ENCODE results near the gene PTGES3. TPM values are rescaled to one million over a fixed set of nuclear protein-coding genes. Genes with fewer than 3 reads are reported as not detected.

PTGES3 gene
- total and polyA plus RNA-seq, 5 donors from 2014 or later = 128 to 321 (median 301) TPM

- peak overlapping the region; percentile 95 for H3K27ac ChIP-seq (ENCODE audit: insufficient read depth, low read length, poor library complexity, severe bottlenecking)
- peak overlapping the region; percentile 83 to 98 (median 96) for H3K4me3 Mint-ChIP-seq
- peaks cover 56% of the 10 kb centered on the region for H3K4me1 ChIP-seq (ENCODE audit: control insufficient read depth, insufficient read depth, low read length, poor library complexity, severe bottlenecking)
- peaks cover 19% of the 10 kb centered on the region for H3K36me3 Mint-ChIP-seq
- H3K4me3 ChIP-seq (ENCODE audit: low read depth, low read length) = peak overlapping the region; percentile 94
- H3K27ac Mint-ChIP-seq = peak overlapping the region; percentile 90 to 97 (median 93)
- DNase-seq = peak; percentile 63 to 90 (median 74)
- no peaks in the 10 kb centered on the region for H3K27me3 Mint-ChIP-seq
- no peaks in the 10 kb centered on the region for H3K27me3 ChIP-seq (ENCODE audit: control insufficient read depth, insufficient read depth, low read length)
- H3K4me1 Mint-ChIP-seq = peaks cover 4 to 70% (median 49%) of the 10 kb centered on the region in 4 donors
- ATAC-seq (ENCODE audit: low read depth in 2 of 2) = peak; percentile 70 to 72
- H3K36me3 ChIP-seq (ENCODE audit: control insufficient read depth, insufficient read depth, low read length) = peaks cover 35% of the 10 kb centered on the region
- H3K9me3 ChIP-seq (ENCODE audit: control insufficient read depth in 2 of 2, low read length in 2 of 2) = no peaks in the 10 kb centered on the region
- no peaks in the 10 kb centered on the region for H3K9me3 Mint-ChIP-seq
These were observed 52.0 kb downstream of the PTGES3 start for GRCh38 chr12:56635806-56636674.

- Histone ChIP-seq H3K36me3 (ENCODE audit: control insufficient read depth, insufficient read depth, low read length) (peaks cover 26% of the 10 kb centered on the region), H3K27ac (ENCODE audit: insufficient read depth, low read length, poor library complexity, severe bottlenecking) (peak overlapping the region; percentile 95), H3K27me3 (ENCODE audit: control insufficient read depth, insufficient read depth, low read length) (no peaks in the 10 kb centered on the region), H3K4me1 (ENCODE audit: control insufficient read depth, insufficient read depth, low read length, poor library complexity, severe bottlenecking) (peaks cover 64% of the 10 kb centered on the region), H3K4me3 (ENCODE audit: low read depth, low read length) (peak overlapping the region; percentile 94), H3K9me3 (ENCODE audit: control insufficient read depth in 2 of 2, low read length in 2 of 2) (no peaks in the 10 kb centered on the region)
- H3K4me3 Mint-ChIP-seq = peak overlapping the region; percentile 83 to 99 (median 96)
- H3K36me3 Mint-ChIP-seq = peaks cover 19% of the 10 kb centered on the region
- peaks cover 4 to 76% (median 57%) of the 10 kb centered on the region in 4 donors for H3K4me1 Mint-ChIP-seq
- DNase-seq = peak; percentile 59 to 79 (median 65)
- peaks cover 0 to 1% (median 0%) of the 10 kb centered on the region in 7 donors for H3K9me3 Mint-ChIP-seq
- peak; percentile 31 to 39 for ATAC-seq (ENCODE audit: low read depth in 2 of 2)
- H3K27ac Mint-ChIP-seq = peak overlapping the region; percentile 93 to 99 (median 96)
- no peaks in the 10 kb centered on the region for H3K27me3 Mint-ChIP-seq
These were observed 53.0 kb downstream of the PTGES3 start for GRCh38 chr12:56634837-56635791.

- peaks cover 0 to 1% (median 0%) of the 10 kb centered on the region in 7 donors for H3K9me3 Mint-ChIP-seq
- H3K27me3 ChIP-seq (ENCODE audit: control insufficient read depth, insufficient read depth, low read length) = no peaks in the 10 kb centered on the region
- no peaks in the 10 kb centered on the region for H3K9me3 ChIP-seq (ENCODE audit: control insufficient read depth in 2 of 2, low read length in 2 of 2)
- peak overlapping the region; percentile 95 for H3K27ac ChIP-seq (ENCODE audit: insufficient read depth, low read length, poor library complexity, severe bottlenecking)
- H3K4me3 Mint-ChIP-seq = peak overlapping the region; percentile 83 to 99 (median 90)
- peaks cover 4 to 72% (median 54%) of the 10 kb centered on the region in 4 donors for H3K4me1 Mint-ChIP-seq
- H3K4me1 ChIP-seq (ENCODE audit: control insufficient read depth, insufficient read depth, low read length, poor library complexity, severe bottlenecking) = peaks cover 64% of the 10 kb centered on the region
- peaks cover 12% of the 10 kb centered on the region for H3K36me3 Mint-ChIP-seq
- ATAC-seq (ENCODE audit: low read depth in 2 of 2) (no peak), DNase-seq (peak; percentile 12 to 30 (median 28))
- no peaks in the 10 kb centered on the region for H3K27me3 Mint-ChIP-seq
- H3K27ac Mint-ChIP-seq = peak overlapping the region; percentile 93 to 99 (median 96)
- peaks cover 19% of the 10 kb centered on the region for H3K36me3 ChIP-seq (ENCODE audit: control insufficient read depth, insufficient read depth, low read length)
- H3K4me3 ChIP-seq (ENCODE audit: low read depth, low read length) = peak overlapping the region; percentile 71
These were observed 53.7 kb downstream of the PTGES3 start for GRCh38 chr12:56634242-56634836.

GRCh38 chr12:56633468-56634241 lies 54.4 kb downstream of the PTGES3 start:
- peaks cover 12% of the 10 kb centered on the region for H3K36me3 ChIP-seq (ENCODE audit: control insufficient read depth, insufficient read depth, low read length)
- H3K9me3 Mint-ChIP-seq = peaks cover 0 to 1% (median 0%) of the 10 kb centered on the region in 7 donors
- peaks cover 7 to 77% (median 57%) of the 10 kb centered on the region in 4 donors for H3K4me1 Mint-ChIP-seq
- DNase-seq (no peak), ATAC-seq (ENCODE audit: low read depth in 2 of 2) (no peak)
- H3K36me3 Mint-ChIP-seq = peaks cover 12% of the 10 kb centered on the region
- H3K4me3 ChIP-seq (ENCODE audit: low read depth, low read length) = peak overlapping the region; percentile 80
- H3K27ac Mint-ChIP-seq = peak overlapping the region; percentile 63 to 99 (median 93)
- H3K27me3 ChIP-seq (ENCODE audit: control insufficient read depth, insufficient read depth, low read length) = no peaks in the 10 kb centered on the region
- no peaks in the 10 kb centered on the region for H3K27me3 Mint-ChIP-seq
- peak overlapping the region; percentile 95 for H3K27ac ChIP-seq (ENCODE audit: insufficient read depth, low read length, poor library complexity, severe bottlenecking)
- H3K4me1 ChIP-seq (ENCODE audit: control insufficient read depth, insufficient read depth, low read length, poor library complexity, severe bottlenecking) = peaks cover 64% of the 10 kb centered on the region
- peak overlapping the region; percentile 83 to 99 (median 90) for H3K4me3 Mint-ChIP-seq
- no peaks in the 10 kb centered on the region for H3K9me3 ChIP-seq (ENCODE audit: control insufficient read depth in 2 of 2, low read length in 2 of 2)

GRCh38 chr12:56632701-56633467 lies 55.2 kb downstream of the PTGES3 start:
- Histone ChIP-seq H3K27ac (ENCODE audit: insufficient read depth, low read length, poor library complexity, severe bottlenecking) (peak overlapping the region; percentile 70), H3K4me3 (ENCODE audit: low read depth, low read length) (peak overlapping the region; percentile 80), H3K36me3 (ENCODE audit: control insufficient read depth, insufficient read depth, low read length) (peaks cover 4% of the 10 kb centered on the region), H3K27me3 (ENCODE audit: control insufficient read depth, insufficient read depth, low read length) (no peaks in the 10 kb centered on the region), H3K9me3 (ENCODE audit: control insufficient read depth in 2 of 2, low read length in 2 of 2) (no peaks in the 10 kb centered on the region), H3K4me1 (ENCODE audit: control insufficient read depth, insufficient read depth, low read length, poor library complexity, severe bottlenecking) (peaks cover 72% of the 10 kb centered on the region)
- Mint-ChIP-seq H3K27ac (peak overlapping the region; percentile 63 to 99 (median 93)), H3K4me3 (peak overlapping the region; percentile 83 to 99 (median 90)), H3K36me3 (peaks cover 8% of the 10 kb centered on the region), H3K4me1 (peaks cover 10 to 79% (median 59%) of the 10 kb centered on the region in 4 donors), H3K9me3 (peaks cover 0 to 1% (median 0%) of the 10 kb centered on the region in 7 donors), H3K27me3 (no peaks in the 10 kb centered on the region)
- no peak for DNase-seq
- no peak for ATAC-seq (ENCODE audit: low read depth in 2 of 2)

- peak overlapping the region; percentile 83 to 99 (median 90) for H3K4me3 Mint-ChIP-seq
- Histone ChIP-seq H3K4me1 (ENCODE audit: control insufficient read depth, insufficient read depth, low read length, poor library complexity, severe bottlenecking) (peaks cover 77% of the 10 kb centered on the region), H3K36me3 (ENCODE audit: control insufficient read depth, insufficient read depth, low read length) (no peaks in the 10 kb centered on the region), H3K4me3 (ENCODE audit: low read depth, low read length) (peak overlapping the region; percentile 80), H3K9me3 (ENCODE audit: control insufficient read depth in 2 of 2, low read length in 2 of 2) (no peaks in the 10 kb centered on the region), H3K27me3 (ENCODE audit: control insufficient read depth, insufficient read depth, low read length) (no peaks in the 10 kb centered on the region), H3K27ac (ENCODE audit: insufficient read depth, low read length, poor library complexity, severe bottlenecking) (peak overlapping the region; percentile 70)
- ATAC-seq (ENCODE audit: low read depth in 2 of 2) (no peak), DNase-seq (peak; percentile 26 to 66 (median 57))
- peaks cover 9 to 80% (median 52%) of the 10 kb centered on the region in 4 donors for H3K4me1 Mint-ChIP-seq
- peaks cover 8% of the 10 kb centered on the region for H3K36me3 Mint-ChIP-seq
- peaks cover 0 to 1% (median 0%) of the 10 kb centered on the region in 7 donors for H3K9me3 Mint-ChIP-seq
- peak overlapping the region; percentile 93 to 99 (median 93) for H3K27ac Mint-ChIP-seq
- H3K27me3 Mint-ChIP-seq = no peaks in the 10 kb centered on the region
These were observed 56.0 kb downstream of the PTGES3 start for GRCh38 chr12:56631790-56632700.
